HG02759 (cell line): ENCODE measurements around the gene FAM209B.
"Not testable (repeated sequence)": the region's sequence is repeated elsewhere in the genome, so short reads cannot be mapped to it uniquely, and the experiment has no call there.

Source experiments
- ATAC-seq: cut with Tn5 transposase; IDR thresholded peaks from one replicate; pipeline ENCODE4 v1.9.1; 2021; ENCODE audit warnings: mild to moderate bottlenecking, moderate library complexity; ENCODE audit not compliant: unreplicated experiment

The FAM209B gene

DNA sequence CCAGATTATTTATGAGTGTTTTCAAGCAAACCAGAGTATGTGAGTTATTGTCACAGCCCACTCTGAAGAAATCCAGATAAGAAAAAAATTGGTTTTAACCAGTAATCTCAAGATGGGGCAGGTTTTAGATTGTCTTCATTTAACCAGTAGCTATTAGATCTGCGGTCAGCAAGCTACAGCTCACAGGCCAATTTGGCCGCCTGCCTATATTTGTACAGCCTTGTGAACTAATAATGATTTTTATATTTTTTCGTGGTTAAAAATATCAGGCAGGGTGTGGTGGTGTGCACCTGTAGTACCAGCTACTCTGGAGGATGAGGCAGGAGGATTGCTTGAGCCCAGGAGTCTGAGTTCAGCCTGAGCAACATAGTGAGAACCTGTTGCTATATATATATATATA, 5.0 kb downstream of the FAM209B start:
- no peak for ATAC-seq

GRCh38 chr20:56540415-56540814, 7.4 kb downstream of the FAM209B start:
- no peak for ATAC-seq

- ATAC-seq = no peak
Observed at GRCh38 chr20:56542489-56543030, 9.5 kb downstream of the FAM209B start.

GRCh38 chr20:56551571-56551970, 18.5 kb downstream of the FAM209B start:
- ATAC-seq = no peak

- peak; percentile 50 for ATAC-seq
Observed at GRCh38 chr20:56552911-56553629, 20.0 kb downstream of the FAM209B start.

DNA sequence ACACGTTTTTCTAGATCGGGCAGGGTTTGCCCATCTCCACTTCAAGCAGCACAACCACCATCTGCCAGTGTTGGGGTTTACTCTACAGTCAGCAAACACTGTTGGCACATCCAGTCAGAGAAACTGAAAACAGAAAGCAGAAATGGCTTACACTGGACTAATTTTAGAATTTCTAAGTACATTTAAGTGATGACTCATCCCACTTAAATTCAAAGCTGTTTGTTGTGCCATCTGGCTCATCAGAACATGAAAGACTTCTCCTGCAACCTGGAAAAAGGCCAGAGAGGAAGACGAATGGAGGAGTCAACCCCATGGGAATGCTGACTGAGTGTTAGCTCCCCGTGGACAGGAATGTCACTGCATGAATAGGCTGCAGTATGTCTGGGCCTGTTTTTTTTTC, 21.8 kb downstream of the FAM209B start:
- ATAC-seq = peak; percentile 80

DNA sequence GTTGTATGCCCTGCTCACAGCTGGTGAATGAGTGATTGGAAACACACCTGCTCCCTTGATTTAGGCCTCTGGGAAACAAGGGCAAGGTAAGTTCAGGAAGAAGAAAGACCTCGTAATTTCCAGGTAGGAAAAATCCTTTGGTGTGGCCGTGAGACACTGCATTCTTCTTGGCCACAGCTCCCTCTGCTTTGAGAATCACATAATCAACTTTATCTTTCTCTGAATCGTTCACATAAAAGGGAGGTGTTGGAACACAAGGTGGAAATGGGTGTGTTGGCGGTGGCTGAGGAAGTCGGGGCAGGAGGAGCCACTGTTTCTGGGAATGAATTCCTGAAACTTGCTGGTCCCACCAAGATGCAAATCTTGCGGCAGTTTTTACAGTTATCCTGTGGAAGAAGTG, 25.9 kb downstream of the FAM209B start:
- no peak for ATAC-seq

GRCh38 chr20:56564526-56564925, 31.5 kb downstream of the FAM209B start:
- not testable (repeated sequence) for ATAC-seq

- no peak for ATAC-seq
Observed at GRCh38 chr20:56565511-56565910, 32.5 kb downstream of the FAM209B start.

DNA sequence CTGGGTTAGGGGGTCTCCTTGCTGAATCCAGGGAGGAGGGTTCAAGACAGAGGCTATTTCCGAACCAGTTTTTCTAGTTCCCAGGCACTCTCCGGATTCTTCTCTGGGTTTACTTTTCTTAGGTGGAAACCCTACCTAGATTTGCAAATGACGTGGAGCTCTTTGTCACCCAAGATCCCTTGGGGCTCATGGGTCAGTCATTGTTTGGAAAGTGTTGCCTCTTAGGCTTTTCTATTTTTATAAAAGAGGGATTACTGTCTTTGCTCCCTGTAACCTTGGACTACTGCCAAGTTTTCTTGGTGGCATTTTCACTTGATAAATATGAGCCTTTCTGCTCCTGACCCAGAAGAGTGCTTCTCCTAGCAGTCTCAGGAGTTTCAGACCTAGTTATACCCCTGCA, 33.6 kb downstream of the FAM209B start:
- no peak for ATAC-seq

DNA sequence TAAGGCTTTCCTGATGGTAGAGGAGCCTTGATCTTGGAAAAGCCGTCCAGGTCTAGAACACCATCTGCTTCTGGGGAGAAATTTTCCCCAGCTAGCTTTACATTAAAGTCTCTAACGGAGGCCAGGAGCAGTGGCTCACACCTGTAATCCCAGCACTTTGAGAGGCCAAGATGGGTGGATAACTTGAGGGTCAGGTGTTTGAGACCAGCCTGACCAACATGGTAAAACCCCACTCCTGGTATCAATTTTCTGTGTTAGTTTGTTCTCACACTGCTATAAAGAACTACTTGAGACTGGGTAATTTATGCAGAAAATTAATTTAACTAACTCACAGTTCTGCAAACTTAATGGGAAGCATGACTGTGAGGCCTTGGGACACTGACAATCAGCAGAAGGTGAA, 37.8 kb downstream of the FAM209B start:
- no peak for ATAC-seq

DNA sequence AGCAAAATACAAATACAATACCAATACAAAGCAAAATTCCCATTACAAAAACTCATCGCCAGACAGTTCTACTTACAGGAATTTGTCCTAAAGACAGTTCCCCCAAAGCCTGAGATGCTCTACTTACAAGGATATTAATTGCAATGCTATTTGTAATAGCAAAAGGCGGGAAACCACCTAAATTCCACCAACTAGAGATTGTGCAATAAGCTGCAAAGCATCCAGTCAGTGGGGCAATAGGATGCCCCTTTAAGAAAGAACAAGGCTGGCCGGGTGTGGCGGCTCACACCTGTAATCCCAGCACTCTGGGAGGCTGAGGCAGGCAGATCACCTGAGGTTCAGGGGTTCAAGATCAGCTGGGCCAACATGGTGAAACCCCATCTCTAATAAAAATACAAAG, 39.1 kb downstream of the FAM209B start:
- ATAC-seq = no peak

- ATAC-seq = no peak
Observed at GRCh38 chr20:56573986-56574385, 40.9 kb downstream of the FAM209B start.

GRCh38 chr20:56574531-56575142, 41.6 kb downstream of the FAM209B start:
- no peak for ATAC-seq

DNA sequence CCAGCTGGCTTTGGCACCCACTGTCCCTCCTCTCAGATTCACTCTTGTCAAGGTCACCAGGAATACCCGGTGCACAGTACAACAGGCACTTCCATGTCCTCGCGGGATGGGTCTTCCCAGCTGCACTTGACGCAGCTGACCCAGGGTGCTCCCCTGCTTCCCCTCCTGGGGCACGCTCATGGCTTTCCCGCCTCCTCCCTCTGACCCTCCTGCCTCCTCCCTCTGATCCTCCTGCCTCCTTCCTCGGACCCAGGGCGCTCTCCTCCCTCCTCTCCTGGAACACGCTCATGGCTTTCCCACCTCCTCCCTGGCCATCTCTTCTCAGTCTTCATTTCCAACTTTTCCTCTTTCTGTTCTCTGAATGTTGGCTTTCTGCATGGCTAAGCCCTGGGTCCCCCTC, 42.1 kb downstream of the FAM209B start:
- no peak for ATAC-seq

DNA sequence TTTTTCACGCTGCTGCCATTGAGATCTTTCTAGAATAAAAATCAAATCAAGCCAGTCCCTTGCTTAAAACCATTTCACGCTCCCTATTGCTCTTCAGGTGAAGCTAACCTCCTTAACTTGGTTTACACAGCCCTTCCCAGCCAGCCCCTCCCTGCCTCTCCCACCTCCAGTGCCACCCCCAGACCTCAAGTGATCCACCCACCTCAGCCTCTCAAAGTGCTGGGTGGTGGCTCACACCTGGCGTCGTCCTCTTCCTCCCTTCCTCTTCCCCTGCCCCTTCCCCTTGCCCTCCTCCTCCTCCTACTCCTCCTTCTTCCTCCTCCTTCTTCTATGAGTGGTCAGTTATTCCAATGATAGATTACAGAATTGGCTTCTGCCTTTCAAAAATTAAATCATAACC, 42.9 kb downstream of the FAM209B start:
- no peak for ATAC-seq

DNA sequence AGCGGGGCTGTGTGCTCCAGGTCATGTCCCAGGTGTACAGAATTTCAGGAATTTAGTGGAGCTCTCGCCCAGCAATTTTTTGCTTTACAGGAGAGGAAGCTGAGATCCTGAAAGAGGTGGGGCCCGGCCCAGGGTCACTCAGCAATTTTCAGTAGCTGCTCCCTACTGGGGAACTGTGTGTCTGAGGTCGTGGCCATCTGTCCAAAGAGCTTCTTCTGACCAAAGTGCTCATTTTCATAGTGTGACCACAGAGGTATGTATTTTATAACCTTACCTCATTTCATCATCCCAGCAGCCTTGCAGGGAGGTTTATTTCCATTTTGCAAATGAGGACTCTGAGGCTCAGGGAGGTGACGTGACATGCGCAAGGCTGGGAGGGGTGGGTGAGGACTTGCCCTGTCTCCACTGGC, 46.3 kb downstream of the FAM209B start:
- no peak for ATAC-seq

- ATAC-seq = no peak
Observed at GRCh38 chr20:56580226-56580625, 47.2 kb downstream of the FAM209B start.

- ATAC-seq = no peak
Observed at GRCh38 chr20:56581701-56582100, 48.7 kb downstream of the FAM209B start.

- no peak for ATAC-seq
Observed at GRCh38 chr20:56582542-56582941, 49.5 kb downstream of the FAM209B start.

- ATAC-seq = no peak
Observed at GRCh38 chr20:56584916-56585315, 51.9 kb downstream of the FAM209B start.
